NCI-H748 (cell line): ENCODE measurements around the gene VSTM2L.

Source experiments
- DNase-seq: peaks from one replicate; lab custom pipeline; 2025; ENCODE audit not compliant: unreplicated experiment; lab: John Stamatoyannopoulos, UW

VSTM2L gene

DNA sequence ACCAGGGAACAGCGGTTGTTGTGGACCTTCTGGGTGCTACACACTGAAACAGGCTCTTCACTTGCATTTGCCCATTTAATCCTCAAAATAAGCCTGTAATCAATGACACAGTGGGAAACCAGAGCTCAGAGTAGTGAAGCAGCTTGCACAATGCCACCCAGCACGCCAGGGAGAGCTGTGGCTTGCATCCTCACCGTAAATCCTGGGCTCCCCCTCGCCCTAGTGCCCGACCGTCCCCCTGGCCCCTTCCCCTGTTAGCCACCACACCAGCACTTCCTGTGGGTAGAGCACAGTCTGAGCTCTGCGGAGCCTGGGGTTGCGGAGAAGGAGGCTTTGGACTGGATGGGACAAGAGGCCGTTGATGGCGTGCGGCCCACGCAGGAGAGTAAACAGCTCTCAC is 14.5 kb downstream of the VSTM2L start:
- DNase-seq: no peak

GRCh38 chr20:37918035-37918434 is 15.1 kb downstream of the VSTM2L start:
- no peak for DNase-seq

GRCh38 chr20:37919389-37920040 is 16.6 kb downstream of the VSTM2L start:
- DNase-seq: peak; percentile 20

- no peak for DNase-seq
Observed at GRCh38 chr20:37920270-37920669, 17.3 kb downstream of the VSTM2L start.

DNA sequence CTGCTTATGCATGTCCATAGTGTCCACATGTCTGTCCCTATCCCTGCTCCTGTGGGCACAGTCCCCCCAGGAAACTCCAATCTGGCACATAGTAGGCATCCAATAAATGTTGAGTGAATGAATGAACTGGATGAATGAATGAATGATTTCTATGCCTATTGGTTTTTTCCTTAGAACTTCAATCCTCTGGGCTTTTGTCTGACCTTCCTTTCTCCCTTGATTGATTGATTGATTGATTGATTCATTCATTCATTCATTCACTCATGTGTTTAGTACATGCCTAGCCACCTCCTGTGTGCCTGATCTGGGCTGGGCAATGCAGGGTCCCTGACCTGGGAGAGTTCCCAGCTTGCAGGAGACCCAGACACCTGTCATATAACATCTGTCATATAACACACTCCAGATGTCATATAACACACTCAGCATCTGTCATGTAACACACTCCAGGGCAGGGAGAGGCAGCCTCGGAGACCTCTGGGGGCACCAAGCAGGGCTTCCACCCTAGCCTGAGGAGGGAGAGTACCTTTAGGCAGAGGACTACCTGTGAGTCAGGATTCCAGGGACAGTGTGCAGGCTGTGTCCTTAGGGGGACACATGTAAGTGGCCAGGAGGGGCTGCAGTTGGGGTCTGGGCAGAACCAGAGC is 17.9 kb downstream of the VSTM2L start:
- DNase-seq: no peak

DNA sequence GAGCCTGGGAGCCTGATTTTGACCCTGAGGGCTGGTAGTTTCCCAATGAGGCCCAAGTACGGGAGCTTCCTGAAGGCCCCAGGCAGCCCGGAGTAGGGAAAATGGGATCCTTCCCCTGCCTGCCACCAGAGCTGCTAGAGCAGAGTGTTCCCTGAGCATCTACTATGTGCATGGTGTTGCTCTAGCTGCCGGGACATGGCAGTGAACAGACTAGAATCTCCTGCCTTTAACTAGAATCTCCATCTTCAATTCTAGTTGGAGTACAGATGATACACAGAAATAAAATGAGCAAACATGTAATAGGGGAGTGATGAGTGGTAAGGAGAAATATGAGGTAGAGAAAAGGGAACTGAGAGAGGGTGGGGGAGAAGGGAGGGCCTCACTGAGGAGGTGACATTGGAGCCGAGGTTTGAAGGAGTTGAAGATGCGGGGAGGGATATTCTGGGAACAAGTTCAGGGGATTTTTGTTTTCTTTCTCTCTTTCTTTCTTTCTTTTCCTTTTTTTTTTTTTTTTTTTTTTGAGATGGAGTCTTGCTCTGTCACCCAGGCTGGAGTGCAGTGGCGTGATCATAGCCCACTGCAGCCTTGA is 18.5 kb downstream of the VSTM2L start:
- DNase-seq: no peak

GRCh38 chr20:37922016-37922415 is 19.1 kb downstream of the VSTM2L start:
- no peak for DNase-seq

DNA sequence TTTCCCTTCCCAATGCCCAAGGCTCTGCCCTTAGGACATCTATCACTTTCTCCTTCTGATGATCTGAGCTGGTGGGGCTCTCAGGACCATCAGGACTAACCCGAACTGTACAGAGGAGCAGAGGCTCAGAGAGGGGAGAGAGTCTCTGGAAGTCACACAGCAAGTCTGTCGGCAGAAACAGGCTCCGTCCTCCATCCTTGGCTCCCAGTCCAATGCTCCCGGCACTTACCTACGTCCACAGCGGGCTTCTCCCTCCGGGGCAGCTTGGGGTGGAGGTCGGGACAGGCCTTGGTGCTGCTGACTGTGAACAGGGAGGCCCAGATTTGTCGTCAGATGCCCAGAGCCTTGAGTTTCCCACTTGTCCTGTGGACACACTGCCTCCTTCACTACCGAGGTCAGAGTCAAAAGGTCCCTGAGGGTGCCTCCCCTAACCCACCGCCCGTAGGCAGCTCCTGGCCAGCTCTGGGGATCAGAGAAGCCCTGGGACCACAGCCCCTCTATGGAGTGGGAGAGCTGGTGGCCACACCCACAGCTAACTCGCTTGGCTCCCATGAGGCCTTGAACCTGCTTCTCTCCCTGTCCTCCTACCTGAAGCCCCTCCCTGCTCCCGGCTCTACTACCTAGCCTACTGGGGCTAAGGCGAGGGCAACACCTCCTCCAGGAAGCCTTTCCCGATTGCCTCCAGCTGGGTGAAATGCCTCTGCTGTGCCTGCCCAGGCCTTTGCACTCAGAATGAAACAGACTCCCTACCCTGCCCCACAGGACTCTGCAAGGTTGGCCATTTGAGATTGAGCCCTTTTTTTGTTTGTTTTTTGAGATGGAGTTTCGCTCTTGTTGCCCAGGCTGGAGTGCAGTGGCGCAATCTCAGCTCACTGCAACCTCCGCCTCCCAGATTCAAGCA is 22.6 kb downstream of the VSTM2L start:
- DNase-seq: no peak

DNA sequence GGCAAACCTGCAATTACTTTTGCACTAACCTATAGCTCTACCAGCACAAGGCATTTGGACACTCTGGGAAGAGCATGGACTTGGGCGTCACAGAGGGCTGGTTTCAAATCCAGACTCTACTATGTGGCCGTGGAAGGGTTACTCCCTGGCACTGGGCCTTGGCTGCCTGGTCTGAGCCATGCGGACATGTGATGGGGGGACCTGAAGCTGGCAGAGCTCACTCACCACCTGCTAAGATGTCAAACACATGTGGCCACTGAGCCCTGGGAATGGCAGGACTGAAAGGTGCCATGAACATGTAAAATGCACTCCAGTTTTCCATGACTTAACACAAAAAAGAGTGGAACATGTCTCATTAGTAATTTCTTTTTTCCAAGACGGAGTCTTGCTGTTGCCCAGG is 23.7 kb downstream of the VSTM2L start:
- no peak for DNase-seq

DNA sequence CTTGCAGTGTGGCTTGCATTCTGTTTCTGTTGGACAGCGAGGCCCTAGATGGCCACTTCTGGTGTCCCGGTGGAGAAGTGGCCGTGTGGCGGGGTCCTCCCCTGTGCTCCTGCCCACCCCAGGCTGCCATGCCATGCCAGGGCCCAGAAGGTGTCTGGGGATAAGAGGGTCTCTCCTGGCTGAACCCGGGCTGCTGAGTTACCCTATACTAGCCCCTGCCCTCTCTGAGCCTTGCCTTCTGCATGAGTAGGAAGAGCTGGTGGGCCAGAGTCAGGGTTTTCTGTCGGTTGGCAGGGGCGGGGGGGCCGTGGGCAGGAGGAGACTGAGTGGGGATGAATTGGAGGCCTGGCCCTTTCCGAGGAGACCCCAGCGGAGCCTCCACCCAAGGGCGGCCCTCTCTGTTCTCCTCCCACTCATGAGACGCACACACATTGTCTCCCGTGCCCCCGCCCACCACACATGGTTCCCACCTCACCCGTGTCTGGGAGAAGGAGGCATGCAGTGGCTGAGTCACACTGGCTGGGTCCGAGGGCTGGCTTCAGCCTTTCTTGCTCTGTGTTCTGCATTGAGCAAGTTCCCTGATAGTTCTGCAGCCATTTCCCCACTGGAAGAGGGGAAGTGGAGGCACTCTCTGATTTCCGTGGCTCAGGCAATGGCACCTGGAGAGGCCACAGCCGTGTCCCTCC is 24.6 kb downstream of the VSTM2L start:
- DNase-seq: no peak

GRCh38 chr20:37928996-37929682 is 26.2 kb downstream of the VSTM2L start:
- DNase-seq: no peak

GRCh38 chr20:37929683-37930014 is 26.7 kb downstream of the VSTM2L start:
- DNase-seq: no peak

DNA sequence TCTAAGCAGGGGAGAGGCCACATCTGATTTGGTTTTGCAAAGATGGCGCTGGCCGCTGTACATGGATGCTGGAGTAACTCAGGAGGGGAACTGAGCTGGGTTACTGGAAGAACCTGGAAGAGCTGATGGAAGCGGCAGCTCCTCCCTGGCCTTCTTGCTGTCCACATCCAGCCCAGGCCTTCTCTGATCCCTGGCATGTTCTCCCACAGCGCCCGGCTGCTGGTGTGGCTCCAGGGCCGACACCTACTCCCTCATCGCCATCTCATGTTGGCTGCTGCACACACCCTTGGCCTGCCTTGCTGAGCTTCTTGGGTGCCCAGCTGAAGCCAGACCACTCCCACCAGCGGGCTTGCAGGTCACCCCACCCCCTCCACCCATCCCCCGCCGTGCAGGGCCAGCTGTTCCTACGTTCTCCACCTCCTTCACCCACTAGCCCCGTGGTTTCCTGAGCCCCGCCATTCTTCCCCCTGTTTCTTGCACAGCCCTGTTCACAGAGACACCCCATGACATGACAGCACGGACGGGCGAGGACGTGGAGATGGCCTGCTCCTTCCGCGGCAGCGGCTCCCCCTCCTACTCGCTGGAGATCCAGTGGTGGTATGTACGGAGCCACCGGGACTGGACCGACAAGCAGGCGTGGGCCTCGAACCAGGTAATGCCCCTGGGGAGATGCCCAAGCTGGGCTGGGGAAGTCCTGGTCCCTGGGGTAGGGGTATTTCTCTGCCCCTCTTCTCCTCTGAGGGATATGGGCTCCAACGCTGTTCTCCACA is 28.4 kb downstream of the VSTM2L start:
- no peak for DNase-seq

DNA sequence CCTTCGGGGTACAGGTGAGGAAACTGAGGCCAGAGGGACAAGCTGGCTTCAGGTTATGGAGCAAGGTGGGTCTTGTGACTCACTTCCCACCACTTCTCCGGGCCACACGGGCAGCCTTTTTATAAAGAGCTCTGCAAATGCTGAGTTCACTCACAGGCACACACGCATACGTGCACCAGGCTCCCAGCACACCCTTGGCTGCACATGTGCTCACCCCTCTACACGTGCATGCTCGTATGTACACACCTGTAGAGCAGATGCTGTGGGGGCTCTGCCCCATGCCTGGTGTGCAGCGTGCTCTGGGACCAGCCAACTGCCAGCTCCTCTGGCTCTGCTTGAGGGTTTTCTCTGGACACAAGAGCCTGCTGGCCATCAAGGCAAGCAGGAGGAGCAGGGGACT is 29.1 kb downstream of the VSTM2L start:
- DNase-seq: no peak

DNA sequence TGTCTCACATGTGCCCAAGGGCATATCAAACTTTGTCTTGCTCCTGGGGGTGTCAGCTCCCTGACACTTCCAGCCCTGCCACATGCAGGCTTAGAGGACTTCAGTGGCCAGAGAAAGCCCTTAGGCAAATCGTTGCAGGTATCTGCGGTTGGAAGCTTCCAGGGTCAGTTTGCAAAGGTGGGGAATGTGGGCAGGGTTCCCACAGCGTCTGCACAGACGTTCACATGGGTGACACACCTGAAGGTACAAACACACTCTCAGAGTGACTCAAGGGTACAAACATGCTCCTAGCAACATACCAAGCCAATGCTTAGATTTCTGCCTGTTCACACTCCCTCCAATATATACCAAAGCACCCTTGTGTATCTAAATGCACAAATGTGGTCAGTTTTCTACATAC is 30.0 kb downstream of the VSTM2L start:
- no peak for DNase-seq

DNA sequence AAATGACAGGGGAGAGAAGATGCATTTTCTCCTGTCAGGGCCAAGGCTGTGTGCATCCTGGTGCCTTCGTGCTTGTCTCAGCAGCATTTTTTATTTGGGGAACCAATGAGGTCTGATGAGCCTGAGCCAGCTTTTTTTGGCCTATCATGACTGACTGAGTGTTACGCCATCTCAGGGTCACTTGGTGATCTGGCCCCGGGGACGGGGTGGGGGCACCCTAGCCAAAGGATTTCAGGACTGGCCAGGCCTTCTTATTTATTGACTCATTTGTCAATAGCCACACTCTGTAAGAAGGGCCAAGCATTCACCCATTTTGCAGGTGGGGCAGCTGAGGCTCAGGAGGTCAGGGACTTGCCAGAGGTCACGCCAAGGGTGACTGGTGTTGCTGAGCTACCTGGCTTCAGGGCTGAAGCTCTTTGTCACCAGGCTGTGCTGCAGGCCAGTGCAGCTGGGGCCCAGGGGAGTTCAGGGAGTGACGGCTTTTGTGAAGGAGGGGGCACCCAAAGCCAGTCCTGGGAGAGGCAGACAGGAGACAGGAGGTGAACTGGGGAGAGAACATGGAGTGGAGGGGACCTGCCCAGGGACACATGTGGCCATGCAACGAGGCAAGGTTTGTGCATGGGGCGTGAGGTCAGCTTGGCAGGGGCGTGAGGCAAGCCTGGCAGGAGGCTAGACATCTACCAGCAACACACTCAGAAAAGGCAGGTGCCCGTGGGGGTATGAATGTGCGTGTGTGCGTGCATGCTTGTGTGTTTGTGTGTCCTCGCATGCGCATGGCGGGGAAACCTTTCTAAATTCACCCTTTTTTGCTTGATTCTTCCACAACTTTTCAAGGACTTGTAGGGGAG is 31.1 kb downstream of the VSTM2L start:
- no peak for DNase-seq

DNA sequence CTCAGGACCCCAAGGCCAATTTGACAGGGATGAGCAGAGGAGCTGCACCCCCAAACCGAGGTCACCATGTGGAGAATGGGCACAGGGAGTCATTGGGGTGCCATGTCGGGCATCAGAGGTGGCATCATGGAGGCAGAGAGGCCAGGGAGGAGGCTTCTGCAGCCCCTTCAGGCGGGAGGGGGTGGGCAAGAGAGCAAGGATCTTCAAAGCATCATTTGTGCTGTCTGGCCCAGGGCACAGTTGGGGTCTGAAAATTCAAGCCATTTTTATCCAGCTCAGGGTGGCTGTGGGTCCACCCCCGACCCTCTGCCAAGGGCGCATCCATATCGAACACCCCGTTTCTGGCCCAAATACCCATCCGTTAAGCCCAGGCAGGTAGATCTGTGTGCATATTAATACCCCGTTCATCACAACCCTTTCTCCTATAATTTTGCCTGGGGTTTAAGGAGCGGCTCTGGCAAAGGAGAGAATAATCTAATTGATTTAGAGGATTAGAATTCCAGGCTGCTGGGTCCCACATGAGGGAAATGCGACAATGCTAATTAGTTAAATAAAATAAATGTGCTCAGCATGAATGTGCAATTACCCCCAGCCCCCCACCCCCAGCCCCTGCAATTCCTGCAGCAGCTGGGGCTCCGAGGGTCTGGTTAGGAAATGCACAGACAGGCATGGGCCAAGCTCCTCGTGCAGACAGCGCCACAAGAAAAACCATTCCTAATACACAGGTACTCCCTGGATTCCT is 31.9 kb downstream of the VSTM2L start:
- DNase-seq: no peak

GRCh38 chr20:37935435-37935834 is 32.5 kb downstream of the VSTM2L start:
- no peak for DNase-seq
